GM23338 (cell line): Measurements from ENCODE around the gene HLA-DPB1. TPM values are rescaled to one million over a fixed set of nuclear protein-coding genes. Genes with fewer than 3 reads are reported as not detected.

ENCODE experiments used
- ATAC-seq: fragments of 200-7000 bp; cut with Tn5 transposase; 3 replicates; pipeline ENCODE4 v1.9.1; 2020
- DNase-seq: peaks from one replicate; pipeline ENCODE4 v3.0.0-alpha.2; 2015; ENCODE audit warnings: low spot score
- H2AFZ ChIP-seq: fragments of 200-600 bp; sonication (generic); 2 replicates; pipeline ENCODE4 v1.8.0; 2016; ENCODE audit warnings: antibody characterized with exemption, mild to moderate bottlenecking, moderate library complexity
- H3F3A ChIP-seq: fragments of 200-600 bp; sonication (generic); replicated peaks from 2 replicates; pipeline ENCODE4 v1.8.0; 2017; ENCODE audit warnings: antibody characterized with exemption, mixed run types, low read depth
- H3K27ac ChIP-seq: fragments of 200-600 bp; sonication (generic); 2 replicates; pipeline ENCODE4 v1.6.1; 2016; ENCODE audit warnings: low read depth
- H3K27me3 ChIP-seq: fragments of 200-600 bp; sonication (generic); 2 replicates; pipeline ENCODE4 v1.8.0; 2016; ENCODE audit warnings: mild to moderate bottlenecking, mixed run types, moderate library complexity; ENCODE audit not compliant: insufficient read depth
- H3K36me3 ChIP-seq: fragments of 200-600 bp; sonication (generic); 2 replicates; pipeline ENCODE4 v1.8.0; 2016; ENCODE audit warnings: mild to moderate bottlenecking; ENCODE audit not compliant: insufficient read depth
- H3K4me1 ChIP-seq: fragments of 200-600 bp; sonication (generic); 2 replicates; pipeline ENCODE4 v1.8.0; 2016; ENCODE audit warnings: mild to moderate bottlenecking, moderate library complexity; ENCODE audit not compliant: insufficient read depth
- H3K4me2 ChIP-seq: fragments of 200-600 bp; sonication (generic); 2 replicates; pipeline ENCODE4 v1.7.1; 2017; ENCODE audit warnings: mixed run types
- H3K4me3 ChIP-seq: fragments of 200-600 bp; sonication (generic); 2 replicates; pipeline ENCODE4 v1.6.1; 2016; ENCODE audit warnings: mixed run types
- H3K79me2 ChIP-seq: fragments of 200-600 bp; sonication (generic); replicated peaks from 2 replicates; pipeline ENCODE4 v1.8.0; 2017; ENCODE audit warnings: mild to moderate bottlenecking; ENCODE audit not compliant: insufficient read depth
- H3K9me2 ChIP-seq: fragments of 200-600 bp; sonication (generic); 2 replicates; pipeline ENCODE4 v1.8.0; 2017; ENCODE audit not compliant: insufficient read depth
- H4K20me1 ChIP-seq: fragments of 200-600 bp; sonication (generic); replicated peaks from 2 replicates; pipeline ENCODE4 v1.8.0; 2017; ENCODE audit warnings: mild to moderate bottlenecking; ENCODE audit not compliant: insufficient read depth
- H3K27ac Mint-ChIP-seq: 2 replicates; pipeline ENCODE4 v1.8.0; 2020; ENCODE audit warnings: inconsistent platforms, mild to moderate bottlenecking, moderate library complexity, mixed read lengths
- H3K27me3 Mint-ChIP-seq: 3 replicates; pipeline ENCODE4 v1.8.0; 2022; ENCODE audit warnings: low read depth, mild to moderate bottlenecking, moderate library complexity, mixed read lengths, inconsistent platforms; ENCODE audit not compliant: insufficient read depth, poor library complexity
- H3K36me3 Mint-ChIP-seq: 3 replicates; pipeline ENCODE4 v1.8.0; 2021; ENCODE audit warnings: low read depth, mild to moderate bottlenecking, inconsistent platforms, moderate library complexity, mixed read lengths
- H3K4me1 Mint-ChIP-seq: 3 replicates; pipeline ENCODE4 v1.8.0; 2020; ENCODE audit warnings: mild to moderate bottlenecking, inconsistent platforms, mixed read lengths
- H3K4me3 Mint-ChIP-seq: 3 replicates; pipeline ENCODE4 v1.8.0; 2021; ENCODE audit warnings: moderate library complexity, mild to moderate bottlenecking, inconsistent platforms, mixed read lengths
- H3K9me3 Mint-ChIP-seq: 3 replicates; pipeline ENCODE4 v1.8.0; 2020; ENCODE audit warnings: moderate library complexity, mild to moderate bottlenecking, inconsistent platforms, mixed read lengths
- CREB1 ChIP-seq: fragments of 250-450 bp; sonication (Bioruptor Pico); IDR thresholded peaks from 2 replicates; pipeline ENCODE4 v1.5.0; 2020; ENCODE audit warnings: low read depth, mild to moderate bottlenecking, moderate library complexity
- CTCF ChIP-seq, 2 experiments: fragments of 200-600 bp in 1 of 2; sonication (generic) in 1 of 2; conservative IDR thresholded peaks; 2 replicates each; pipeline versions ENCODE4 v1.5.1 to v1.6.1; 2016 to 2017; ENCODE audit warnings: antibody characterized with exemption in 2 of 2, low read depth in 2 of 2, mild to moderate bottlenecking in 2 of 2, moderate library complexity in 1 of 2
- ETS1 ChIP-seq: IDR thresholded peaks from 2 replicates; pipeline ENCODE4 v1.6.1; 2016; ENCODE audit warnings: antibody characterized with exemption
- EZH2 ChIP-seq: fragments of 200-600 bp; sonication (generic); IDR thresholded peaks from one replicate; pipeline ENCODE4 v1.8.0; 2017; ENCODE audit warnings: antibody characterized with exemption, mild to moderate bottlenecking, low read depth; ENCODE audit not compliant: unreplicated experiment
- EZH2phosphoT487 ChIP-seq: fragments of 200-600 bp; sonication (generic); IDR thresholded peaks from one replicate; pipeline ENCODE4 v1.8.1; 2018; ENCODE audit warnings: antibody characterized with exemption; ENCODE audit not compliant: unreplicated experiment
- JUNB ChIP-seq: IDR thresholded peaks from one replicate; pipeline ENCODE4 v1.6.1; 2016; ENCODE audit warnings: antibody characterized with exemption; ENCODE audit not compliant: unreplicated experiment
- NANOG ChIP-seq: IDR thresholded peaks from 2 replicates; pipeline ENCODE4 v1.6.1; 2016; ENCODE audit warnings: antibody characterized with exemption, borderline replicate concordance
- POLR2AphosphoS5 ChIP-seq: IDR thresholded peaks from 2 replicates; pipeline ENCODE4 v1.6.1; 2016; ENCODE audit warnings: antibody characterized with exemption, low read depth
- REST ChIP-seq: IDR thresholded peaks from one replicate; pipeline ENCODE4 v1.6.1; 2018; ENCODE audit warnings: antibody characterized with exemption; ENCODE audit not compliant: unreplicated experiment
- STAT1 ChIP-seq: IDR thresholded peaks from one replicate; pipeline ENCODE4 v1.6.1; 2016; ENCODE audit warnings: antibody characterized with exemption; ENCODE audit not compliant: unreplicated experiment
- ZNF114 ChIP-seq: fragments of 250-450 bp; sonication (Bioruptor Pico); IDR thresholded peaks from 2 replicates; pipeline ENCODE4 v1.5.0; 2020; ENCODE audit warnings: mild to moderate bottlenecking, moderate library complexity
- ZNF331 ChIP-seq: fragments of 250-450 bp; sonication (Bioruptor Pico); IDR thresholded peaks from 2 replicates; pipeline ENCODE4 v1.5.0; 2020; ENCODE audit warnings: low read depth, mild to moderate bottlenecking, moderate library complexity
- ZNF462 ChIP-seq: fragments of 250-450 bp; sonication (Bioruptor Pico); IDR thresholded peaks from 2 replicates; pipeline ENCODE4 v1.5.0; 2020; ENCODE audit warnings: mild to moderate bottlenecking, moderate library complexity
- polyA plus RNA-seq: library from polyadenylated mRNA; unstranded; fragments of >200 nt; fragmentation: Nextera tagmentation; extraction: Ambion mirVana; gene quantifications from 2 replicates; pipeline ENCODE4 v1.2.1, GENCODE V29; 2016
- total RNA-seq: library from RNA; depleted of rRNA; stranded (reverse); fragments of >200 nt; shearing (Covaris generic); gene quantifications from 2 replicates; pipeline ENCODE4 v1.2.3, GENCODE V29; 2014

HLA-DPB1 gene
- total and polyA plus RNA-seq, 2 experiments from 2014 or later = 22.0 to 37.6 TPM

- Mint-ChIP-seq H3K4me3 (no peak overlapping the region), H3K36me3 (peaks cover 6% of the 10 kb centered on the region), H3K9me3 (peaks cover 8% of the 10 kb centered on the region), H3K27me3 (no peaks in the 10 kb centered on the region), H3K27ac (no peak overlapping the region), H3K4me1 (no peaks in the 10 kb centered on the region; the same call in 2 of the 3 replicates)
- H3K79me2 ChIP-seq = no peaks in the 10 kb centered on the region
- H3K9me2 ChIP-seq = no peaks in the 10 kb centered on the region
- no peaks in the 10 kb centered on the region for H4K20me1 ChIP-seq
- H3K4me1 ChIP-seq = no peaks in the 10 kb centered on the region
- no peak overlapping the region for H3K4me2 ChIP-seq
- no peak for DNase-seq
- H3K27me3 ChIP-seq = no peaks in the 10 kb centered on the region
- ATAC-seq = no peak
- TF ChIP-seq JUNB = no peak
- TF ChIP-seq POLR2AphosphoS5 = no peak
- TF ChIP-seq ZNF331 (CRISPR knock-in tag) = no peak
- TF ChIP-seq REST = no peak
- TF ChIP-seq CTCF (conservative IDR thresholded peaks at IDR 0.05; ENCODE audit: low read depth in 2 of 2) = no peak
- no peak for TF ChIP-seq CREB1
- TF ChIP-seq NANOG = no peak
- TF ChIP-seq ETS1 = no peak
- TF ChIP-seq STAT1 = no peak
- no peak for TF ChIP-seq EZH2
- TF ChIP-seq EZH2phosphoT487 = no peak
- TF ChIP-seq ZNF114 (CRISPR knock-in tag) = no peak
- no peak for TF ChIP-seq ZNF462 (CRISPR knock-in tag)
- H2AFZ ChIP-seq = no peak overlapping the region
- no peak overlapping the region for H3K27ac ChIP-seq
- no peak overlapping the region for H3K4me3 ChIP-seq
- H3K36me3 ChIP-seq = no peaks in the 10 kb centered on the region; the same call in 1 of the 2 replicates
- no peaks in the 10 kb centered on the region for H3F3A ChIP-seq
These were observed 10.5 kb upstream of the HLA-DPB1 start for GRCh38 chr6:33065312-33065711.
